ENCODE data around the gene ADARB2.

ADARB2 gene

DNA sequence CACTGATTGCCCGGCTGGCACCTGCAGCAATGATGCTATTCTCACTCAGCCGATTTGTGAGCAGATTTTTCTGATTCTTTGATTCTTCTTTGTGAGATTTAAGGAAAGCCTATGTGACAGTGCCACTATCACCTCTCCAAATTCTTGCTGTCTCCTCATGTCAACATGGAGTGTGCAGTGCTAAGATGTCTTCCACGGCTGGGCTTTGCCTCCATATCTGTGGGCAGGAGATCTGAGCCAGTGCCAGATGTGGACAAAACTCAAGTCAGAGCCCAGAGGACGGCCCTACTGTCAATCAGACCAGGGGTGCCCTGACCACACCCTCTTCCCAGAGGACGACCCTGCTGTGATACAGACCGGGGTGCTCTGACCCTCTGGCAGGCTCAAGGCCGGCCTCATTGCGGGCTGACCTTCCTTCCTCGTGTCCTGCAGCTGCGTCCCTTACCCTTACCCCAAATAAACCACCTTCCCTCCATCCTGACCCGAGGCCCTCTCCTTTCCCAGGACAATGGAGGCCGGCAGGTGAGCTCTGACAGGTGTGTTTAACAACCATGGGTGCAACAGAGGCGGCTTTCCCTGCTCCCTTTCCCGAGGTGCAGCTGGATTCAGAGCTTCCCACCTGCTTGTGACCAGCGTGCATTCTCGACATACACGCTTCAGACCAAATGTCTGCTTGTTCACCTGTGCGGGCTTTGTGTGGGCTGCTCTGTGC is 221.4 kb downstream of the ADARB2 start:
- DNase-seq = no peak

- no peak for DNase-seq
Measured at GRCh38 chr10:1515121-1515779, 222.1 kb downstream of the ADARB2 start.

- no peak for DNase-seq
Measured at GRCh38 chr10:1514681-1515080, 222.6 kb downstream of the ADARB2 start.

DNA sequence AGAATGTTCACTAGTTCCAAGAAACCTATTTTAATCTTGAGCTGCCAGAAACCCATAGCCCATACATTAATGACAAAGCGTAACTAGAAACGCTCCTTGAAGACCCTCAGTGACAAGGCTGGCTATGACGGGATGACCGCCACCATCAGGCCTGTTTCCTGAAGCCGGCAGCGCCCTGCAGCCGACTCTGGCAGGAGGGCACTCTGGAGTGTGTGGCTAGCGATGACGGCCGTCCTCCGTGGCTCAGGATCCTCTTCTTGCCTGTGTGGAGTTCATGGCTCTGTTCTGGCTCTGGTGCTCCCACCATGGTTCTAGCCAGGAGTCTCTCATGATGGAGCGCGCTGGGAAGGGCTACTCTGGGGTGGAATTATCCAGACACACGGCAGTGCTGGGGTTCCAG is 224.1 kb downstream of the ADARB2 start:
- no peak for DNase-seq

DNA sequence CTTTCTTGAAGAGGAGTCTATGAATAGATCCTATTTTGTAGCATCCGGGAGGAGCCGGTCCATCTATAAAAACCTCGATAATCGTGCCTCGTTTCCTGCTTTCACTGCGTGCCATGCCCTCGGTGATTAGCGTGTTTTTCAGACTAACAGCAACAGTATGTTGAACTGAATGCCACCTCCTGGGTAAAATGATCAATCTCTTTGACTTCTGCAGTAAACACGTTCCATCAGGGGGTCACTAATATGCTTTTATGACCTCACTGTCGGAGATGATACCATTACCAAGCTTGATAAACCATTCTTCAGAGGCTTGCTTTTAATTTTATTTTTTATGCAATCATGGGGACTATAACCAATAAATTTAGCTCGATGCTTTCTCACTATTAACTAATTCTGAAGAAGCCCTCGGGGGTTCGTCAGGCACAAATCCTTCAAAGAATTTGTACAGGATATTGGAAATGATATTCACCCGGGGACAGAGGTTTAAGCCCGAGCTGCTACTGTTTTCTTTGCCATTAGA is 228.3 kb downstream of the ADARB2 start:
- DNase-seq = no peak

DNA sequence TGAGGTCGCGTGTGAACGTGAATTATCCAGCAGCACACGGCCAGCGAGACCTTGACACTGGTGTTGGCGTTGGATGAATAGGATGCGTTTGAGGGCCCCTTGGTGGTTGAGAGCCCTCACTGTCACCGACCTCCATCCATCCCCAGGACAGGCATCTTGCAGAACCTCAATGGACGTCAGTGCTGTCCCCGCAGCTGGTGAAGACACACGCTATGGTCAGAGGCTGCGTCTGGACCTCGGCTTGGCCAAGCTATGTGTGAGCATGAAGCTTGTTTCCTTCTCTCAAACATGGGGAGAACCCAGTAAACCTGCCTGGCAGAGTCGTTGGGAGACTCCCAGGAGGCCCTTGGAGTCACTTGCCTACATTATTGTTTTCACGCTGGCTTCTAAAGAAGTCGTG is 229.2 kb downstream of the ADARB2 start:
- DNase-seq = no peak

GRCh38 chr10:1507436-1507835 is 229.9 kb downstream of the ADARB2 start:
- DNase-seq = no peak

DNA sequence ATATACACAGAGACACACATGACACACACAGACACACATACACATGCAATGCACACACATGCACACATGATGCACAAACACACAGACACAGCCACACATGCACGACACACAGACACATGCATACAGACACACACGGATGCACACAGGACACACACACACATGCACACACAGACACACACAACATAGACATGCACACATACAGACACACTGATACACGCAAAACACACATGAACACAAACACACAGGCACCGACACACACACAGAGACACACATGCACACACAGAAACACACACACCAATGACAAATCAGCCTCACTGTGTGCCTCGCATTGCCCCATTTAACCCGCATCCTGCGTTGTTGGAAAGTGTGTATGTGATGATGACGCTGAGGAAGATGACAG is 232.4 kb downstream of the ADARB2 start:
- no peak for DNase-seq

DNA sequence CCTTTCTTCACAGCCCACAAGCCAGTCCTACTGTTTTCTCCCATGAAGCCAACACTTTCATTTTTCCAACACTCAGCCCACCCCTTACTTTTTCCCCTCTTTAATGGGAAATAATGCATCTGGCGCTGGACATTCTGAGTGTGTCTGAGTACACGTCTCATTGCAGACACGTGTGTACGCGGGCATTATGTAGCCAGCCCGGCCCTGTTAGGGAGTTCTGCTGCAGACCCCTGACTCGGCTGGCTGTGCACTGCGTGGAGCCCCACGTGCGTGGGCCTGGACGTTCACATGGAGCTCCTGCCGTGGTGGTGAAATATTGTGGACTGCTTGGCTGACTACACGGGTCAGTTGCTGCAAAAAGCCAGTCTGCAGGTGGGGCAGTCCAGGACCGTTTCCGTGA is 233.0 kb downstream of the ADARB2 start:
- DNase-seq = no peak

DNA sequence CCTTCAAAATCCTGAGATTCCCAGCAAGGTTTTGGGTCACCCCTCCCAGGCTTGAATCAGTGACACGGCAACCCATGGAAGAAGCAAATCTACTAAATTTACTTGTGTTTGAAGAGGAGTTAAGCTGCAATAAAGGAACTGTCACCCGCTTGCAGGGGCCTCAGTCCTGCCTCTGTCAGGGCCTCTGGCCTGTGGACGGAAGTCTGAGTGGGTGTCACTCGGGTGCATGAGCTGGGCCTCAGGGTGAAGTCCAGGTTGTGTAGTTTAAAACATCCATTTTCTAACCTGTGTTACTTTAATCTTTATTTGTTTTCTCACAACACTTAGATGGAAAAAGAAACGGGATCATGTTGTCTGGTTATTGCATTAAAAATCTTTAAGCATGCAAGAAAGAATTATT is 234.9 kb downstream of the ADARB2 start:
- DNase-seq = no peak

DNA sequence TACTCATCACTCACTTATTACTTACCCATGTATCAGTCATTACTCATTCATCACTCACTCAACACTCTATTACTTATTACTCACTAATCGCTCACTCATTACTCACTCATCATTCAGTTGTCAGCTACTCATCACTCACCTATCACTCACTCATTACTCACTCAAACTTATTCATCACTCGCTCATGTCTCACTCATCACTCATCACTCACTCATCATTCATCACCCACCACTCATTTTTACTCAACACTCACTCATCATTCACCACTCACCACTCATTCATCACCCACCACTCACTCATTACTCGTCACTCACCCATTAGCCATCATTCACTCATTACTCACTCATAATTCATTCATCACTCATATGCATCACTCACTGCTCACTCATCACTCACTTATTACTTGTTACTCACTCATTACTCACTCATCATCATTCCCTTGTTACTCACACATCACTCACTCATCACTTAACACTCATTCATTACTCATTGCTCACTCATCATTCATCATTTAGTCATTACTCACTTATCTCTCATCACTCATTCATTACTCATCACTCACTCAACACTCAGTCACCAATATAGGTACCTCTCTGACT is 237.9 kb downstream of the ADARB2 start:
- DNase-seq = no peak

GRCh38 chr10:1498746-1499358 is 238.5 kb downstream of the ADARB2 start:
- DNase-seq = no peak

GRCh38 chr10:1495915-1496517 is 241.3 kb downstream of the ADARB2 start:
- no peak for DNase-seq

DNA sequence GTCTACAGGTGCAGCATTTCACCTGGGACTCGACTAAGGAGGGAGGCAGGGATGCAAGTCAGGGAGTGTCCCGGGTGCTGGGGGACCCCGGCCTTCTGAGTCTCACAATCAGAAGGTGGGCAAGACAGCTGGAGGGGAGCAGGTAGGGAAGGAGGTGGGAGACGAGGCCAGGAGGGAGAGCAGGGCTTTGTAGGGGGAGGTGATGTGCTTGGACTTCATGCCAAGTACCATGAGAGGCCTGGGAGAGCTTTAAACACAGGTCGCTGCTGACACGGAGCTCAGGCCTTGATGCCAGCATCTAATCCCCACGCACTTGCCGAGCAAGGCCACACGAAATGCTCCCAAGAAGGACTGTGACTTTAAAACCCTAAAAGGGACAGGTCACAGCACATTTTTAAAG is 244.7 kb downstream of the ADARB2 start:
- no peak for DNase-seq

GRCh38 chr10:1491901-1492300 is 245.4 kb downstream of the ADARB2 start:
- no peak for DNase-seq

DNA sequence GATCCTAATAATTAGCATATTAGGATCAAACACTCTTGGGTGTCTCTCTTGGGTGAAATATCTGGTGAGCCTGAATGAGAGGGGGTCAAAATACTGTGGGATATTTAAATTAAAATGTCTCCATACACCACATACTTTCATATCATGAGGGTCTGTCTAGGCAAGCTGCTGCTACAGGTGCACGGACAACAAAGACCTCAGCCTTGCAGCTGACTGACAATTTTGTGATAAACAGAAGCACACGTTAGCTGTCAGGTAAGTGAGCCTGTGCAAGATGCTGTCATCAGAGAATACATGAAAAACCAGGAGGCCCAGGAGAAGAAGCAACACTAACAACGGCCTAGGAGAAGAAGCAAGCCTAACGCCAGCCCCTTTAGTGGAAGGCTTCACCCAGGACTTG is 247.5 kb downstream of the ADARB2 start:
- no peak for DNase-seq

DNA sequence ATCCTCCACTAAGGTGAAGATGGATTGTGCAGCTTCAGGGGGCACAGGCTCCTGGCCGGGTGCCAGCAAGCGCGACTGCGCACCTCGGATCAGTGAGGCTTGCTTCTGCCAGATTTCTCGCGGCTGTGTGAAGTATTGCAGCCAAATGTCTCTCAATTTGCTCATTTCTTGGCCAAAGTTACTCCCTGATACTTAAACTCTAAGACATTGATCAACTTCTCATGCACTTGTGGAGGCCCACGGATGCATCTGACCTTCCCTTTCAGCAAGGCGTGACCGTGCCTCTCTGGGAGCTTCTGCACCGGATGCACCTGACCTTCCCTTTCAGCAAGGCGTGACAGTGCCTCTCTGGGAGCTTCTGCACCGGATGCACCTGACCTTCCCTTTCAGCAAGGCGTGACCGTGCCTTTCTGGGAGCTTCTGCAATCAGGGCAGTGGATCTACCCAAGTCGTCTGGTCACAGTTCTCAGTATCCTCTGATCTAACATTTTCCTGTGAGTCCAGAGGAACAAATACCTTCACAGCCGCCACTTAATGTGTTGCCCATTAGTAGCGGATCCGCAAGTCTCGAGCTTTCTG is 248.3 kb downstream of the ADARB2 start:
- DNase-seq = no peak

DNA sequence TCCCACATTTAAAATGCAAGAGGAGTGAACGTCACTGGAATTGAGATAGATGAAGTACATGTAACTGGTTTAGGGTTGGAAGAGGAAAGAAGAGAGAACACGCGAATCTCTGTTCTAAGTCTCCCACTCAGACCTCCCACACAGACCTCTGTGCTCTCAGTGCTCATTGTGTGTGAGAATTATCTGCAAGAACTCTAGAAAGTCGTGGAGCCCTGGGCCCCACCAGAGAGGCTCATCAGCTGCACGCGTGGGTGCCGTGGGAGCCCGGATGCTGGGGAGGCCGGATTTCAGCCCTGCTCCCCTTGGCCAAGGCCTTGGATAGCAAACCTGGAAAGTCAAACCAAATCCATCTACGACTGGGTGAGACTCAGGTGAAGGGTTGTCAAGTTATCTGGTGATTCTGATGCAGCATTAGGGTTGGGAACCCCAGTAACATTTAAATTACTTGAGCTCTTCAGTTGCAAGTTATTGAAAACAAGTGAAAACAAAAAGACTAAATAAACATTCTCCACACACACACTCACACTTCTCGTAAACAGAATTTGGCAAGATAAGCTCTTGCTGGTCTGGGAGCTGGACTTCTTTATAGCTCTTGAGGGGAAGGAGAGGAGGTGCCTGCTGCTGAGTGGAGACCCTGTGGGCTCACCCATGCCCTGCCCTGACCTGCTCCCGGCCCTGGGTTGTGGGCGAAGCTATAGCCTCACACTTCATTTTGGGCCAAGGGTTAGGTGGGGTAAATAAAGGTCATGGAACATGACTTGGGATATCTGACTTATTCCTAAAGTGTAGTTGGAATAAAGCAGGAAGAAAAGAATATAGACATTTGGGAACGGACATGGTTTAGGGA is 250.3 kb downstream of the ADARB2 start:
- no peak for DNase-seq

- DNase-seq = no peak
Measured at GRCh38 chr10:1485357-1485756, 252.0 kb downstream of the ADARB2 start.

DNA sequence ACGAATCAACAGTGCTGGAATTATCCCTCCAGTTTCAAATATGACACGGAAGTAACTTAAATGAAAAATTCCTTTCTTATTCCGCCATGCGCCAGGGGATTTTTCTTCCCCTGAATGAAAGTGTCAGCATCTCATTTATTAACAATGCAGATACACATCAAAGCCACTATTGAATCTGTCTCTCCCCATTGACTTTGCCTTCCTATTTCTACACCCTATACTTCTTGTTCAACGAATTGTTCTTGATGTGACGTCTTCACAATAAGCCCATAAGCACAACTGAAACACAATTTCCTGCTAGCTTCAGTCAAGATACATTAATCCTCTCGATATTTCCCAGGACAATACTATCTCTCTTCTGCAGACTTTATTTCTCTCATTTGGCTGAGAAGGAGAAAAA is 253.5 kb downstream of the ADARB2 start:
- no peak for DNase-seq

- no peak for DNase-seq
Measured at GRCh38 chr10:1483246-1483645, 254.1 kb downstream of the ADARB2 start.

DNA sequence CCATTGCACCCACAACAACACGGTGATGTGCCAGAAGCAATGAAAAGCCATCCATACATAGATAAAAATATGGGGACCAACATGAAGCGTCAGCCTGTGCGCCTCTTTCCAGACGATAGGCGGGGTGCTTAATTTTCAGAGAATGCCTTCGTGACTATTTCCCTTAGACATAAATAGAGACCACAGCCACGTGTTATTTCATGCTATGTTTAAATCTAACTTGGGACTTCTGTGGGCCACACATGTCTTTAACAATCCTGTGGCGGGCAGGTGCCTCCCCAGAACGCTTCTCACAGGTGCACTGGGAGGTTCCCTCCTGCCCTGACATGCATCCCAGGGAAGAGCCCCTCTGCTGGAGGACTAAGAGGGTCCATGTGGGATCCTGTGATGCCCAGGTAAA is 259.7 kb downstream of the ADARB2 start:
- DNase-seq = no peak

All from activated CD4-positive, alpha-beta T cell treated with anti-CD3 and anti-CD28 coated beads, Interleukin-2, amount 50 U/mL, for 48 hours (primary cell).